ENCODE results near the gene PLGRKT.
"Not testable (repeated sequence)": the region's sequence is repeated elsewhere in the genome, so short reads cannot be mapped to it uniquely, and the experiment has no call there.

Gene PLGRKT

GRCh38 chr9:5450359-5451091 lies 12.8 kb upstream of the PLGRKT start, which contains the start of gene CD274:
CD274 (plus strand) TSS chr9:5450542; CDS start chr9:5456114, 5,572 bp downstream.
- DNase-seq = peak; percentile 57

GRCh38 chr9:5449521-5450358 lies 12.0 kb upstream of the PLGRKT start:
- peak; percentile 44 for DNase-seq

- no peak for DNase-seq
These were observed 11.0 kb upstream of the PLGRKT start for GRCh38 chr9:5448461-5449435.

DNA sequence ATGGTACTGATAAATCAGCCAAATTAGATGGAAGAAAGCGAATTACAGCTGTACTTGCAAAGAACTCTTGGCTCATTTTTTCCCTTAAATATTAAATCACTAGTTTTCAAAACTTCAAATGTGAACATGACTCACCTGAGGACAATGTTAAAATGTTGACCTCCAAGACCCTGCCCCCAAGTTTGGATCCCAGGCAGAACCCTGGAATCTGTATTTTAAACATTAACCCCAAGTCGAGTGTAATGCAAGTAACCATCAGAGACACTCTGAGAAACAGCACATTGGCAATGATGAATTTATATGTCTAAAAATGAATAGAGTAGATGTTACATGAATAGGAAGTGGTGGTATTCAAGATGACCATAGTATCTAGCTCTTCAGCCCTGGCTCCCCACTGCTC lies 10.3 kb upstream of the PLGRKT start:
- no peak for DNase-seq

DNA sequence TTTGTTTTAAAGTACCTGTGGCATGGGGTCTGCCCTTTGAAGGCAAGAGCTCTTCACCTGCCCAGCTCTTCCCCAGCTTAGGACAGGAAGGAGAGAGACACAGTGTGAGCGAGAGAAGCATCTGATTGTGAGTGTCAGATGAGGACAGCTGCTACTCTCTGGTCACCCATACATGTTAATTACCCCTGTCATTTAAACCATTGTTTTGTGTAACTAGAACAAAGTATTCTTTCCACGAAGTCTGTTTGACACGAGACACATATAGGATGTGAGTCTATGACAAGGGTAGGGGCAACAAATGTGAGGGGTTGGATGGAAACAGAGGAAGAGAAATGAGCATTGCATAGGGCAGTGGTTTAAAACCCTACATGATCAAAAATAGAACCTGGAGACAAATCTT lies 9.6 kb upstream of the PLGRKT start:
- DNase-seq = no peak

- peak; percentile 27 for DNase-seq
These were observed 8.9 kb upstream of the PLGRKT start for GRCh38 chr9:5446451-5447236.

DNA sequence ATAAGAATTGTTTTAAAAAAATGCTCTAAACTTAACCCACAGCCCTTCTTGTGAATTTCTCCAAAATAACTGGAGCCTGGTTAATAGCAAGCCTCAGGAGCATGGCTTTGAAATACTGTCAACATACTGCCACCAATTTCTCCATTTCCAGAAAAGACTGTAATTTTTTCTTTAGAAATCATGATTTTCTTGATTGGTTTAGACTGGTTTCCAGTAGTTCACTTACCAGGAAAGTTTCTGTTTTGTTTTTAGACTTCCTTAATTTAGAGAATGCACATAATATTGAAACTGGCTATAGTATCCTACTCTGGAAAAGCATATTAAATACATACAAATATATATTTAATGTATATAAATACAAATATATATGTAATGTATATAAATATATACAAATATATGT lies 8.2 kb upstream of the PLGRKT start:
- DNase-seq = peak; percentile 80

- not testable (repeated sequence) for DNase-seq
These were observed 7.4 kb upstream of the PLGRKT start for GRCh38 chr9:5445096-5445495.

DNA sequence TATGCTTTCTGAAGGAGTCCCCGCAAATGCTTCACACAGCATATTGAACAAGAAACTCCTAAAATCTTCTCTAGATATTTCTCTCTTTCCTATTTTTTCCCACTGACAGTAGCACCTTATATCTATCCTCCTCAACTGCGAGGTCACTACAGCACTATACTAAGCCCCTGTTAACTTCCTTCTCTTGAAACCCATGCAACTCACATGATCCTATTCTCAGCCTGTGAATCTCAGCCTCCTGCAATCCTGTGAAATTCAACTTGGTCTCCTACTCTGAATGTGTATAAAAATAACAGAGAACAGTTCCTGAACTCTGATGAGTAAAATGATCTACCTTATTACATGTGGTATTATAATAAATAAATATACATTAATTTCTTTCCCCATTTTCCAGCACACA lies 6.1 kb upstream of the PLGRKT start:
- no peak for DNase-seq

DNA sequence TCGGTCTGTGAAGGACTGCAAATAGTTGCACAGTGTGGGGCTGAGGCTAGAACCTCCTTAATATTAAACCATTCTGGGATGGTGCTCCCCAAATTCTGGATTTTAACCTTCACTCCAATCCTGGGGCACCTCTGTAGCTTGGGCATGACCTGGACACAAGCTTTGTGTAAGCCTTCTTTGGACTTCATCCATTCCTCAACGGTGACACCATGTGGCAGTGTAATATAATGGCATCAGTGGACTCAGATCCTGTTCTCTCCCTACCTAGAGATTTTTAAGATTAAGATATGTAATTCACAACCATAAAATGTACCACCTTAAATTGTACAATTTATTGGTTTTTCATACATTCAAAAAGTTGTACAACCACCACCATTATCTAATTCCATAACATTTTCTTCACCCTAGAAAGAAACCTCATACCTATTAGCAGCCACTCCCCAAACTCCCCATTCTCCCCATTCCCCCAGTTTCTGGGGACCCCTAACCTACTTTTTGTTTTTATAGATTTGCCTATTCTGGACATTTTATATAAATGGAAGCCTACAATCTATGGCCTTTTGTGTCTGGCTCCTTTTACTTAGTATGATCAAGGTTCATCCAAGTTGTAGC lies 4.8 kb upstream of the PLGRKT start:
- peak; percentile 58 for DNase-seq

DNA sequence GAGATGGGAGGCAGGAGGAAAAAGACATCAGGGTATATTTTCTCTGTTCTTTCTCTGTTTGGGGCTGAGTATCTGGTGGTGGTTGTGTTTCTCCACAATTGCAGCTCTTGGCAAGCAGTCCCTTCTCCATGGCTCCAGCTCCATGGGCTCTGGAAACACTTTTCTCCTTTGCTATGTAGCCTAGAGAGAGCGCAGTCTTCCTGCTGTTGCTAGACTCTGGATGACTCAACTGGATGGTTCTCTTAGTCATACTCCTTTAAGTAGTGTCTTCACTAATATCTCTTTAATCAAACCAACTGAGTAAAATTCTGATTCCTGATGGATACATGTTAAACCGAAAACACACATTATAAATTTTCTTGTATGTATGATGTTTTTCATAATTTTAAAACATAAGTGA lies 3.3 kb upstream of the PLGRKT start:
- DNase-seq = no peak

DNA sequence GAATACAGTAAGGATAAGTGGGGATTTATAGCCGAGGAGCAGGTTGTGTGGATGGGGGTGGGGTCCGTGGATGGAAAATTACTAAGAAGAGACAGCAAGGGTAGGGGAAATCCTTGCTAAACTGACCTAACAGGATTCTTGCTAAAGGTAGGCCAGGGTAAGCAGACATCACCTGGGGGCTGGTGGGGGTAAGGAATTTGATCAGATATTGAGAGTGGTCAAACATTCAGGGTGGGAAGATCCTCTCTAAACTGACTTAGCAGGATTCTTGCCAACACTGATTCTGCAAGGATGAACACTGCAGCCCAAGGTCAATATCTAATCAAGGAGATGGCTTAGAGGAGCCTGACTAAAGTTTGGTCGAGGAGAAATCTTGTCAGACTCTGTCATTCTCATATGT lies 2.7 kb upstream of the PLGRKT start:
- DNase-seq = no peak

GRCh38 chr9:5438301-5439162 lies 807 bp upstream of the PLGRKT start:
- no peak for DNase-seq

- no peak for DNase-seq
These were observed 1.3 kb downstream of the PLGRKT start for GRCh38 chr9:5436441-5436840.

DNA sequence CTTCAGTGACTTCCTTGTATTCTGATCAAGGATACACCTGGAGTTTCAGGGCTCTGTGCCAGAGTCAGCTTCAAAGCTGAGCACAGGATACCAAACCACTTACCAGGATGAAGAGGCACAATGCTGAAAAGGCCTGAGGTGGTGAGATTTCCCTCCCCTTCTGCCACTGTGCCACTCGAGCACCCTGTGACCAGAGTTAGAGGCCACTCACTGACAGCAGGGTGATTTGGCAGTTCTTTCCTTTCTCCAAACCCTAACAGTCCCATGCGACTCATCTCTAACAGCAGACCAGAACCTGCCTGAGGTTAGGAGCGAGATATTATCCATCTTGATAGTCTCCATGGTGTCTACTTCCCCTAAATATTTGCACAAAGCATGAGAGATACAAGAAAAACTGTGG lies 1.8 kb downstream of the PLGRKT start:
- DNase-seq = no peak

GRCh38 chr9:5433841-5434810 lies 3.6 kb downstream of the PLGRKT start:
- not testable (repeated sequence) for DNase-seq

DNA sequence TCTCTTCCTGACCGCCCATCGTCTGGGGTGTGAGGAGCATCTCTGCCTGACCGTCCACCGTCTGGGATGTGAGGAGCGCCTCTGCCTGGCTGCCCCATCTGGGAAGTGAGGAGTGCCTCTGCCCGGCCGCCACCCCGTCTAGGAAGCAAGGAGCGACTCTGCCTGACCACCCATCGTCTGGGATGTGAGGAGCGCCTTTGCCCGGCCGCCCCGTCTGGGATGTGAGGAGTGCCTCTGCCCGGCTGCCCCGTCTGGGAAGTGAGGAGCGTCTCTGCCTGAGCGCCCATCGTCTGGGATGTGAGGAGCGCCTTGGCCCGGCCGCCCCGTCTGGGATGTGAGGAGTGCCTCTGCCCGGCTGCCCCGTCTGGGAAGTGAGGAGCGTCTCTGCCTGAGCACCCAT lies 4.4 kb downstream of the PLGRKT start:
- DNase-seq = not testable (repeated sequence)

DNA sequence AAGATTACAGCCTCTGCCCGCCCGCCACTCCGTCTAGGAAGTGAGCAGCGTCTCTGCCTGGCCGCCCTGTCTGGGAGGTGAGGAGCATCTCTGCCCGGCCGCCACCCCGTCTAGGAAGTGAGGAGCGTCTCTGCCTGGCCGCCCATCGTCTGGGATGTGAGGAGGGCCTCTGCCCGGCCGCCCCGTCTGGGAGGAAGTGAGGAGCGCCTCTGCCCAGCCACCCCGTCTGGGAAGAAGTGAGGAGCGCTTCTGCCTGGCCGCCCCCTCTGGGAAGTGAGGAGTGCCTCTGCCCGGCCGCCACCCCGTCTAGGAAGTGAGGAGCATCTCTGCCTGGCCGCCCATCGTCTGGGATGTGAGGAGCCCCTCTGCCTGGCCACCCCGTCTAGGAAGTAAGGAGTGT lies 4.8 kb downstream of the PLGRKT start:
- DNase-seq = not testable (repeated sequence)

DNA sequence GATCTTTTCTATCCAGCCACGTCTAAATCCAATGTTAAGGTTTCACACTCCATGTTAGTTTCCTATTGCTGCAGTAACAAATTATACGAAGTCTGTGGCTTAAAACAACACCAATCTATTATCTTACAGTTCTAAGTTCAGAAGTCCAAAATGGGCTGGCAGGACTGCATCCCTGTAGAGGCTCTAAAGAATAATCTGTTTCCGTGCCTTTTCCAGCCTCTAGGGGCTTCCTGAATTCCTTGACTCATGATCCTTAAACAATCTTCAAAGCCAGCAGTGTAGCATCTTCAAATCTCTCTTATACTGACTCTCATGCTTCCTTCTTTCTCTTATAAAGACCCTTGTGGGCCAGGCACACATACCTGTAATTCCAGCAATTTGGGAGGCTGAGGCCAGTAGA lies 6.8 kb downstream of the PLGRKT start:
- no peak for DNase-seq
